Lower leg skin (tissue), 4 donors: Measurements from ENCODE around the gene TSPOAP1. TPM values are rescaled to one million over a fixed set of nuclear protein-coding genes. Genes with fewer than 3 reads are reported as not detected.

Source experiments
- DNase-seq, 2 donors: peaks; one replicate each; pipeline ENCODE4 v3.0.0-alpha.2; 2019; ENCODE audit warnings: low spot score in 2 of 2
- H3K4me3 ChIP-seq: fragments of 200-600 bp; sonication (generic); 2 replicates; pipeline ENCODE4 v1.5.1; 2017; ENCODE audit warnings: mild to moderate bottlenecking, low read depth; ENCODE audit not compliant: poor library complexity, severe bottlenecking
- CTCF ChIP-seq, 3 donors: fragments of 450-650 bp; IDR thresholded peaks; one replicate each; pipeline ENCODE4 v1.5.1; 2016; ENCODE audit warnings: antibody characterized with exemption in 3 of 3, mild to moderate bottlenecking in 3 of 3, moderate library complexity in 2 of 3
- POLR2A ChIP-seq, 2 donors: fragments of 450-650 bp; IDR thresholded peaks; one replicate each; pipeline ENCODE4 v1.6.1; 2016 to 2017; ENCODE audit warnings: antibody characterized with exemption in 2 of 2, mild to moderate bottlenecking in 1 of 2, moderate library complexity in 1 of 2
- WGBS, 2 donors: methylation state at CpG; one replicate each; pipeline ENCODE4 v1.1.5; 2018; 5-methylcytosine and 5-hydroxymethylcytosine counted together
- intact Hi-C: fragments of 100-400 bp; cut with DNase I; formaldehyde crosslinking; loops from one replicate; pipeline ENCODE4 v1.15.0; 2023; ENCODE audit warnings: low total_unique reads
- total RNA-seq, 4 donors: library from RNA; depleted of rRNA; stranded (reverse); fragments of >200 nt; gene quantifications; one replicate each; pipeline ENCODE4 v1.1.0, GENCODE V29; 2016

The TSPOAP1 gene, protein sequence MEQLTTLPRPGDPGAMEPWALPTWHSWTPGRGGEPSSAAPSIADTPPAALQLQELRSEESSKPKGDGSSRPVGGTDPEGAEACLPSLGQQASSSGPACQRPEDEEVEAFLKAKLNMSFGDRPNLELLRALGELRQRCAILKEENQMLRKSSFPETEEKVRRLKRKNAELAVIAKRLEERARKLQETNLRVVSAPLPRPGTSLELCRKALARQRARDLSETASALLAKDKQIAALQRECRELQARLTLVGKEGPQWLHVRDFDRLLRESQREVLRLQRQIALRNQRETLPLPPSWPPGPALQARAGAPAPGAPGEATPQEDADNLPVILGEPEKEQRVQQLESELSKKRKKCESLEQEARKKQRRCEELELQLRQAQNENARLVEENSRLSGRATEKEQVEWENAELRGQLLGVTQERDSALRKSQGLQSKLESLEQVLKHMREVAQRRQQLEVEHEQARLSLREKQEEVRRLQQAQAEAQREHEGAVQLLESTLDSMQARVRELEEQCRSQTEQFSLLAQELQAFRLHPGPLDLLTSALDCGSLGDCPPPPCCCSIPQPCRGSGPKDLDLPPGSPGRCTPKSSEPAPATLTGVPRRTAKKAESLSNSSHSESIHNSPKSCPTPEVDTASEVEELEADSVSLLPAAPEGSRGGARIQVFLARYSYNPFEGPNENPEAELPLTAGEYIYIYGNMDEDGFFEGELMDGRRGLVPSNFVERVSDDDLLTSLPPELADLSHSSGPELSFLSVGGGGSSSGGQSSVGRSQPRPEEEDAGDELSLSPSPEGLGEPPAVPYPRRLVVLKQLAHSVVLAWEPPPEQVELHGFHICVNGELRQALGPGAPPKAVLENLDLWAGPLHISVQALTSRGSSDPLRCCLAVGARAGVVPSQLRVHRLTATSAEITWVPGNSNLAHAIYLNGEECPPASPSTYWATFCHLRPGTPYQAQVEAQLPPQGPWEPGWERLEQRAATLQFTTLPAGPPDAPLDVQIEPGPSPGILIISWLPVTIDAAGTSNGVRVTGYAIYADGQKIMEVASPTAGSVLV (N-terminal part only)
- 10 to 100 TPM in 1 of 4 donors, 1 to 10 TPM in 3; 8.2 to 18.3 (median 8.8) TPM for total RNA-seq

DNA sequence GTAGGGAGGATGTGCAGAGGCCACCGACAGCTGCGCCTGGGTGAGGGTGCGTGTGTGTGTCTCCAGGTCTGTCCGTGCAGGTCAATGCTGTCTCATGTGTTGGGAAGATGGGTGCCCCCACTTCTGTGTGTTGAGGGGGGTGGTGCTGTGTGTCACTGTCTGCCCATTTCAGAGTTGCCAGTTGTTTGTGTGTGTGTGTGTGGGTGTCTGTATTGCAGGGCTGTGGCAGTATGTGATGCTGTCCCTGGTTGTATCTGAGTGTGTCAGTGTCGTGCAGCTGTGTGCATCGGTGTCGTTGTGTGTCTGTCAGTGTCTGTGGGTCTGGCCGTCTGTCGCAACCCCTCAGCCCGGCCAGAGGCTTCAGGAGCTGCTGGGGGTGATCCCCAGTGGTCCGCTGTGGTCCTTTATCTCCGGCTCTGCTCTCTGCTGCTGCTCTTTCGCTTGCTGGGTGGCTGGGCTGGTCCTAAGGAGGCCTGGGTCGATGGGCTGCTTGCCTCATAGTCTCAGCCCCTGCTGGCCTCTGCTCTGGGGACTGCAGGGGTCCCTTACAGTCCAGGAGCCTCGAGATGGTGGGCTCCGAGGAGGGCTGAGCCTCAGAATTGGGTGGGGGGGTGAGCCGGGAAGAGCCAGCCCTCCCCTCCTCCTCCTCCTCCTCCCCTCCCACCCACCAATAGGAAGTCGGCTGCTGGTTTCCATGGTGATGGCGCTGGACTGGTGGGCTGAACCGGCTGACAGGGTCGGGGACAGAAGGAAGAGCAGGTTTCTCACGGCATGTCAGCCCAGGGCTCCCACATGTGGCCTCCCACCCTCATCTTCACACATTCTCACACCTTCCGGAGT, at the start of gene TSPOAP1:
TSS of gene TSPOAP1 (minus strand) at position 601 of the 840 bp plus-strand sequence. CDS start 875 bp downstream, outside the sequence.
- H3K4me3 ChIP-seq, result no peak within 1 kb of the TSS
- TF ChIP-seq CTCF (IDR thresholded peaks at IDR 0.05) (no peak), POLR2A (IDR thresholded peaks at IDR 0.05) (no peak)
- intact Hi-C loops, result no loop called here
- WGBS, 2 donors, result 35 to 49% methylated on average over 23 of the region's 23 CpGs
- no peak for DNase-seq

DNA sequence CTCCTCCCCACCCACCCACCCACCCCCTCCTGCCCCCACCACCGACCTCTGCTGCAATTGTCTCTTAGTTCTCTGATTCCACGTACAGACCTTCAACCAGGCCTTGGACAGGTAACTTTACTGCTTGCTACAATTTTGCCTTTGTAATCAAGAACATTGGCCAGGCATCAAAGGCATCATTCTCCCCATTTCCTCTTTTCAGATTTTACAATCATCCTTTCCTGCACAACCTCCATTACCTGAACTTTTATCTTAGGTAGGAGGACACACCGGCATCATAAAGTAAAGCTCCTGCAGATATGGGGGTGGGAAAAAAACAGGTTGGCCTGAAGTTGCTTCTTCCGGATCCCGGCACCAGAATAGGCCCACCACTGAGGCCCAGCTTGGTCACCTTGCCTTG, 49.1 kb upstream of the TSPOAP1 start:
- 64 to 67% methylated on average over 5 of the region's 5 CpGs for WGBS, 2 donors
- DNase-seq, result no peak
- no peak for TF ChIP-seq CTCF (IDR thresholded peaks at IDR 0.05)
- no peak for TF ChIP-seq POLR2A (IDR thresholded peaks at IDR 0.05)
- no peak overlapping the region for H3K4me3 ChIP-seq
- intact Hi-C loops, result no loop called here

- intact Hi-C loops, result no loop called here
- peak in 1 of 2 donors; percentile 40 for DNase-seq
- TF ChIP-seq CTCF (IDR thresholded peaks at IDR 0.05) (no peak), POLR2A (IDR thresholded peaks at IDR 0.05) (no peak)
- no peak overlapping the region for H3K4me3 ChIP-seq
- WGBS, 2 donors, result 51 to 52% methylated on average over 3 of the region's 3 CpGs
Observed at GRCh38 chr17:58377093-58377601, 48.6 kb upstream of the TSPOAP1 start.

GRCh38 chr17:58376472-58377000, 47.9 kb upstream of the TSPOAP1 start:
- DNase-seq, result no peak
- intact Hi-C loops, result no loop called here
- 69 to 76% methylated on average over 4 of the region's 4 CpGs for WGBS, 2 donors
- H3K4me3 ChIP-seq, result no peak overlapping the region
- TF ChIP-seq CTCF (IDR thresholded peaks at IDR 0.05), result no peak
- no peak for TF ChIP-seq POLR2A (IDR thresholded peaks at IDR 0.05)

GRCh38 chr17:58375811-58376210, 47.2 kb upstream of the TSPOAP1 start:
- no peak for TF ChIP-seq POLR2A (IDR thresholded peaks at IDR 0.05)
- TF ChIP-seq CTCF (IDR thresholded peaks at IDR 0.05), result no peak
- intact Hi-C loops, result no loop called here
- 76 to 81% methylated on average over 2 of the region's 2 CpGs for WGBS, 2 donors
- DNase-seq, result no peak
- no peak overlapping the region for H3K4me3 ChIP-seq
